Transverse colon (tissue), 4 donors: ENCODE measurements around the gene FBXL13.

Experiments
- CTCF ChIP-seq, 5 experiments: fragments of 200-600 bp in 3 of 5; fragments of 450-650 bp in 2 of 5; sonication (generic) in 3 of 5; IDR thresholded peaks; 1 replicate in 2 of 5; 2 replicates in 3 of 5; pipeline ENCODE4 v1.5.1; 2016 to 2017; ENCODE audit warnings: antibody characterized with exemption in 5 of 5, inconsistent platforms in 3 of 5, mild to moderate bottlenecking in 2 of 5, moderate library complexity in 1 of 5
- POLR2AphosphoS5 ChIP-seq, 3 donors: sonication (generic); formaldehyde crosslinking; IDR thresholded peaks; one replicate each; pipeline ENCODE4 v1.6.1; 2016; ENCODE audit warnings: antibody characterized with exemption in 3 of 3

- TF ChIP-seq CTCF (IDR thresholded peaks at IDR 0.05): no peak
- TF ChIP-seq POLR2AphosphoS5 (IDR thresholded peaks at IDR 0.05): no peak
Measured at GRCh38 chr7:102834999-102835398, 239.6 kb downstream of the FBXL13 start.
